NT2/D1 (cell line): Measurements from ENCODE around the gene RALGPS1.

ENCODE experiments used
- SUZ12 ChIP-seq: IDR thresholded peaks from 2 replicates; pipeline ENCODE4 v1.6.1; 2011; ENCODE audit not compliant: insufficient read length, insufficient read depth; ENCODE audit errors: extremely low read depth
- YY1 ChIP-seq: IDR thresholded peaks from 2 replicates; pipeline ENCODE4 v1.6.1; 2011; ENCODE audit not compliant: insufficient read length, insufficient read depth
- ZNF274 ChIP-seq: IDR thresholded peaks from 2 replicates; pipeline ENCODE4 v1.6.1; 2011; ENCODE audit warnings: mild to moderate bottlenecking, low read depth, low read length

GRCh38 chr9:127252410-127253318 is 338.1 kb downstream of the RALGPS1 start:
- TF ChIP-seq YY1 (no peak), SUZ12 (no peak), ZNF274 (no peak)
